DND-41 (cell line): ENCODE data around the gene CPSF2.

Source experiments
- ATAC-seq: fragments of 200-7000 bp; cut with Tn5 transposase; 3 replicates; pipeline ENCODE4 v1.9.1; 2021; ENCODE audit warnings: low read depth; ENCODE audit not compliant: insufficient read depth
- DNase-seq: peaks from one replicate; pipeline ENCODE4 v3.0.0-alpha.2; 2020
- H2AFZ ChIP-seq: 2 replicates; pipeline ENCODE4 v1.6.0; 2012; ENCODE audit warnings: low read depth, low read length
- H3K27ac ChIP-seq: 2 replicates; pipeline ENCODE4 v1.5.1; 2012; ENCODE audit warnings: low read length, inconsistent platforms
- H3K27me3 ChIP-seq: fragments of 200-600 bp; sonication (generic); 2 replicates; pipeline ENCODE4 v1.6.0; 2012; ENCODE audit warnings: low read length, mild to moderate bottlenecking, inconsistent platforms; ENCODE audit not compliant: insufficient read depth, poor library complexity
- H3K36me3 ChIP-seq: 2 replicates; pipeline ENCODE4 v1.5.1; 2012; ENCODE audit warnings: low read length, inconsistent platforms; ENCODE audit not compliant: insufficient read depth
- H3K4me1 ChIP-seq: 2 replicates; pipeline ENCODE4 v1.5.1; 2012; ENCODE audit warnings: mild to moderate bottlenecking, low read length; ENCODE audit not compliant: insufficient read depth
- H3K4me2 ChIP-seq: 2 replicates; pipeline ENCODE4 v1.6.0; 2012; ENCODE audit warnings: mild to moderate bottlenecking, moderate library complexity, low read length, inconsistent platforms; ENCODE audit not compliant: insufficient read depth
- H3K4me3 ChIP-seq, 2 experiments: fragments of 200-600 bp in 1 of 2; shearing (Covaris generic) in 1 of 2; 2 replicates each; pipeline ENCODE4 v1.5.1; 2012 to 2016; ENCODE audit warnings: inconsistent platforms in 2 of 2, low read length in 2 of 2, mild to moderate bottlenecking in 2 of 2, low read depth in 1 of 2, moderate library complexity in 1 of 2
- H3K79me2 ChIP-seq: 2 replicates; pipeline ENCODE4 v1.6.0; 2012; ENCODE audit warnings: low read length, inconsistent platforms; ENCODE audit not compliant: insufficient read depth
- H3K9ac ChIP-seq: 2 replicates; pipeline ENCODE4 v1.6.0; 2012; ENCODE audit warnings: low read depth, mild to moderate bottlenecking, inconsistent platforms, low read length, moderate library complexity
- H3K9me3 ChIP-seq: 2 replicates; pipeline ENCODE4 v1.5.1; 2012; ENCODE audit warnings: low read length, moderate library complexity, mild to moderate bottlenecking, inconsistent platforms; ENCODE audit not compliant: insufficient read depth, severe bottlenecking
- H4K20me1 ChIP-seq: 2 replicates; pipeline ENCODE4 v1.6.0; 2012; ENCODE audit warnings: low read length; ENCODE audit not compliant: insufficient read depth
- EZH2 ChIP-seq: IDR thresholded peaks from 3 replicates; pipeline ENCODE4 v1.6.1; 2012; ENCODE audit warnings: borderline replicate concordance, low read depth, mild to moderate bottlenecking, moderate library complexity, low read length, inconsistent platforms; ENCODE audit not compliant: severe bottlenecking
- TF ChIP-seq, protein P1 (sequence below): IDR thresholded peaks from 2 replicates; pipeline ENCODE4 v1.5.1; 2012; ENCODE audit warnings: borderline replicate concordance, low read length, moderate library complexity, mild to moderate bottlenecking; ENCODE audit not compliant: poor library complexity, severe bottlenecking; ENCODE audit errors: extremely low read depth

The CPSF2 gene

DNA sequence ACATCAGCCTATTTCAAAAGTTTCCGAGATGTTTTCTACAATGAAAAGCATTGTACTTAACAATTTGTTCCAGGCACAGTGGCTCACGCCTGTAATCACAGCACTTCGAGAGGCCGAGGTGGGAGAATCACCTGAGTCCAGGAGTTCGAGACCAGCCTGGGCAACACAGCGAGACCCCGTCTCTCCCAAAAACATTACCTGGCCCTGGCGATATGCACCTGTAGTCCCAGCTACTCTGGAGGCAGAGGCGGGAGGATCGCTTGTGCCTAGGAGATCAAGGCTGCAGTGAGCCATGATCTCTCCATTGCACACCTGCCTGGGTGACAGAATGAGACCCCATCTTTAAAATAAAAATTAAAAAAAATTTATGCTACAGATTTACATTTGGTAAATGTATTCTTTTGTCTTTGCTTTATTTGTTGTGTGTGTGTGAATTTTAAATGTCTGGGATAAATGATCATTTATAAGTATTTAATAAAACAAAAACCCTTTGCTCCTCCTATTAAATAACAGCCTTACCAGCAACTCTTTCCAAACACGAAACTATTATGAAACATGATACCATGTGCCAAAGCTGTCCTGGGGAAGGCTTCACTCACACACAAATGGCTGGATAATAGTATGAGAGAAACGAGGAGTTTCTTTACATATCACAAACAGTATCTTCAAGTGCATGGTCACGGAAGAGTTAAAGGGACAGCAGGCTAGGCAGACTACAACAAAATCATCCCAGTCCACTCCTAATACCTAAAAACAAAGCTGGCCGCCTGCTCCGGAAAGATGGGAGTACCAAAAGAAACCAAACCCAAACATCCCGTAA lies 16.5 kb upstream of the CPSF2 start:
- H4K20me1 ChIP-seq, result peaks cover 15% of the 10 kb centered on the region; the same call in 1 of the 2 replicates
- H3K4me3 ChIP-seq, result peak overlapping the region; percentile 78 to 81
- peak overlapping the region; percentile 94 for H3K27ac ChIP-seq
- no peaks in the 10 kb centered on the region for H3K27me3 ChIP-seq
- peak overlapping the region; percentile 74 for H2AFZ ChIP-seq
- H3K36me3 ChIP-seq, result no peaks in the 10 kb centered on the region
- peaks cover 40% of the 10 kb centered on the region for H3K4me1 ChIP-seq
- no peaks in the 10 kb centered on the region for H3K9me3 ChIP-seq
- TF ChIP-seq, protein P1, sequence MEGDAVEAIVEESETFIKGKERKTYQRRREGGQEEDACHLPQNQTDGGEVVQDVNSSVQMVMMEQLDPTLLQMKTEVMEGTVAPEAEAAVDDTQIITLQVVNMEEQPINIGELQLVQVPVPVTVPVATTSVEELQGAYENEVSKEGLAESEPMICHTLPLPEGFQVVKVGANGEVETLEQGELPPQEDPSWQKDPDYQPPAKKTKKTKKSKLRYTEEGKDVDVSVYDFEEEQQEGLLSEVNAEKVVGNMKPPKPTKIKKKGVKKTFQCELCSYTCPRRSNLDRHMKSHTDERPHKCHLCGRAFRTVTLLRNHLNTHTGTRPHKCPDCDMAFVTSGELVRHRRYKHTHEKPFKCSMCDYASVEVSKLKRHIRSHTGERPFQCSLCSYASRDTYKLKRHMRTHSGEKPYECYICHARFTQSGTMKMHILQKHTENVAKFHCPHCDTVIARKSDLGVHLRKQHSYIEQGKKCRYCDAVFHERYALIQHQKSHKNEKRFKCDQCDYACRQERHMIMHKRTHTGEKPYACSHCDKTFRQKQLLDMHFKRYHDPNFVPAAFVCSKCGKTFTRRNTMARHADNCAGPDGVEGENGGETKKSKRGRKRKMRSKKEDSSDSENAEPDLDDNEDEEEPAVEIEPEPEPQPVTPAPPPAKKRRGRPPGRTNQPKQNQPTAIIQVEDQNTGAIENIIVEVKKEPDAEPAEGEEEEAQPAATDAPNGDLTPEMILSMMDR, result no peak
- no peak for TF ChIP-seq EZH2
- H3K4me2 ChIP-seq, result peak overlapping the region; percentile 79
- H3K9ac ChIP-seq, result peak overlapping the region; percentile 78
- DNase-seq (no peak), ATAC-seq (no peak)
- H3K79me2 ChIP-seq, result peaks cover 59% of the 10 kb centered on the region

DNA sequence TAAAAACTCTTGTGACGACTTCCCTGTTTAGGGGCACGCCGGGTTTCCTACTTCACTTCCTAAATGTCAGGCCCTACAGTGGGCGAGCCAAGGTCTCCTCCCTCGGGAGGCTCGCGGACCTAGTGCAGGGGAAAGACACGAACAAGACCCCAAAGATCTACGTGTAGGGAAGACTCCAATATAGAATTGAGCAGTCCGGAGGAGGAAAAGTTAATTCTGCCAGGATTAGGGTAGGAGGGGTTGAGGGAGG lies 16.0 kb upstream of the CPSF2 start:
- Histone ChIP-seq H3K4me1 (peaks cover 40% of the 10 kb centered on the region), H3K4me3 (peak overlapping the region; percentile 78 to 81), H3K27ac (peak overlapping the region; percentile 94), H2AFZ (peak overlapping the region; percentile 74), H3K9ac (peak overlapping the region; percentile 78), H3K9me3 (no peaks in the 10 kb centered on the region), H3K36me3 (no peaks in the 10 kb centered on the region), H3K4me2 (peak overlapping the region; percentile 79), H3K27me3 (no peaks in the 10 kb centered on the region), H4K20me1 (peaks cover 15% of the 10 kb centered on the region; the same call in 1 of the 2 replicates), H3K79me2 (peaks cover 54% of the 10 kb centered on the region)
- DNase-seq (no peak), ATAC-seq (peak; percentile 15)
- TF ChIP-seq, protein P1, result no peak
- no peak for TF ChIP-seq EZH2

DNA sequence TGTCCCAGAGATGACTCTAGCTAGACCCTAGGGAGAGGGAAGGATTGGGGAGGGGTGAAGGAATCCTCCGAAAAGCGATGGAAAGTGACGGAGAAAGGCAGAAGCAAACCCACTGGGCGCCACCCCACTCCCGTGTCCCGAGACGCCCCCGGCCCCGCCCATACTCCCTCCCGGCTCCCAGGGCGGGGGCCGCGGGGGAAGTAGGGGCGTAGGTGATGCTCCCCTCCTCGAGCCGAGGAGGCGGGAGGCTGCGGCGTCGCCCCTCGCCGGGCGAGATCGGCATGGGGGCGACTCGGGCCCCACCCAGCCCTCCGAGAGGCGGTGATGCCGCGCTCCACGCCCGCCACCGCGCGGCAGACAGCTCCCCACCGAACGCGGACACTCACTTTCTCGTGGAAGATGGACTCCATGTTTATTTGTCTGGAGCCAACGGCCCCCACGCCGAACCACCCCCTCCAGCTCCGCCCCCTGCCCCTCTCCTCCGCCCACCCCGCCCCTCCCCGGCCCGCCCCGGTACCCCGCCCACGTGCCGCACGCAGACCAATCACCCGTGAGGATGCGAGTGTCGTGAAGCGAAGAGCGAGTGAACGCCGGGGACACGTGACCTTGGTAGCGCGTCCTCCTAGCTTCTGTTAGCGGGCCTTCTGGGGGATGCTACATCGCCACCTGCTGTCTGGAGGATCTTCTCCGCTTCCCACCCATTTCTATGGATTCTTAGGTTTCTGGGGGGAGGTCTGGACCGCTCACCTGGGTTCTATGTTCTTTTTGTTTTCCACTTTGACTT lies 15.4 kb upstream of the CPSF2 start, which contains the start of gene ATXN3:
TSS of gene ATXN3 (minus strand) at position 440 of the 784 bp plus-strand sequence. CDS start at position 410, 30 bp downstream.
- peak; percentile 97 for DNase-seq
- Histone ChIP-seq H3K27me3 (no peaks in the 10 kb centered on the region), H3K27ac (peak within 1 kb of the TSS; percentile 94), H3K4me2 (peak within 1 kb of the TSS; percentile 79), H3K9me3 (no peaks in the 10 kb centered on the region), H3K4me1 (peaks cover 40% of the 10 kb centered on the region), H3K36me3 (no peaks in the 10 kb centered on the region), H3K4me3 (peak within 1 kb of the TSS; percentile 78 to 81), H2AFZ (peak within 1 kb of the TSS; percentile 84), H4K20me1 (peaks cover 15% of the 10 kb centered on the region; the same call in 1 of the 2 replicates), H3K79me2 (peaks cover 49% of the 10 kb centered on the region), H3K9ac (peak within 1 kb of the TSS; percentile 78)
- TF ChIP-seq, protein P1, result peak; percentile 93
- TF ChIP-seq EZH2, result no peak
- ATAC-seq, result peak; percentile 92
